ENCODE measurements around the gene GSPT1. TPM values are rescaled to one million over a fixed set of nuclear protein-coding genes. Genes with fewer than 3 reads are reported as not detected.

GSPT1 gene
- total and polyA plus RNA-seq, 9 of the 15 experiments (the other 6 are each of a cell fraction or from before 2014, with no cell fraction given), result 63.8 to 269 (median 148) TPM

GRCh38 chr16:11833951-11834695 is 81.6 kb downstream of the GSPT1 start:
- no peak for TF ChIP-seq ELK3 (CRISPR knock-in tag; IDR thresholded peaks at IDR 0.05)
- no peak for TF ChIP-seq ZNF146 (CRISPR knock-in tag; IDR thresholded peaks at IDR 0.05; ENCODE audit: unreplicated experiment)
- TF ChIP-seq CEBPB (tag; IDR thresholded peaks at IDR 0.05), result peak; percentile 74
- no peak for TF ChIP-seq ZNF583 (CRISPR knock-in tag; IDR thresholded peaks at IDR 0.05)
- TF ChIP-seq MEF2A (IDR thresholded peaks at IDR 0.05; ENCODE audit: control insufficient read depth, low read depth, low read length), result peak; percentile 43; the same call in 1 of the 2 replicates
- TF ChIP-seq CEBPG (CRISPR knock-in tag; IDR thresholded peaks at IDR 0.05), result no peak
- TF ChIP-seq CEBPG (tag; conservative IDR thresholded peaks at IDR 0.05 in 1 of 2, IDR thresholded peaks at IDR 0.05 in 1 of 2), result peak; percentile 55 to 69; a peak in 3 of 4 replicates
- no peak for TF ChIP-seq SMARCA5 (IDR thresholded peaks at IDR 0.05)
- no peak for TF ChIP-seq CUX1 (CRISPR knock-in tag; IDR thresholded peaks at IDR 0.05)
- TF ChIP-seq TRIM24 (IDR thresholded peaks at IDR 0.05), result peak in 1 of 2 experiments; percentile 12; a peak in 1 of 4 replicates
- TF ChIP-seq, protein P1, sequence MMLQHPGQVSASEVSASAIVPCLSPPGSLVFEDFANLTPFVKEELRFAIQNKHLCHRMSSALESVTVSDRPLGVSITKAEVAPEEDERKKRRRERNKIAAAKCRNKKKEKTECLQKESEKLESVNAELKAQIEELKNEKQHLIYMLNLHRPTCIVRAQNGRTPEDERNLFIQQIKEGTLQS (IDR thresholded peaks at IDR 0.05), result peak; percentile 38
- TF ChIP-seq, protein P1 (CRISPR knock-in tag; conservative IDR thresholded peaks at IDR 0.05), result no peak
- WGBS (ENCODE audit: insufficient coverage, low coverage, missing lambda C conversion rate), result 25% methylated on average over 6 of the region's 6 CpGs
- H3K4me1 ChIP-seq (replicated peaks in 1 of 2; ENCODE audit: control insufficient read depth in 2 of 2, insufficient read depth in 2 of 2, low read length in 2 of 2), result peaks cover 0 to 6% of the 10 kb centered on the region in 2 experiments; a peak in 3 of 5 replicates
- ChIA-PET CTCF (ENCODE audit: low intra/inter-chr PET ratio) (no interaction called here), POLR2A (interaction anchor here (0.7 to 5.5 kb wide), 4 partner anchors 9 to 36 kb away, joined by 3 to 31 read pairs (median 4); no protein-coding TSS in a partner anchor)
- no peak overlapping the region for H3K27ac ChIP-seq (ENCODE audit: extremely low read depth, low read depth, low read length)
- no peak for ATAC-seq
- H3K9ac ChIP-seq (ENCODE audit: insufficient read depth in 1 of 2, low read depth in 2 of 2, low read length in 2 of 2), result no peak overlapping the region
- no peaks in the 10 kb centered on the region for H3K9me3 ChIP-seq (replicated peaks; ENCODE audit: control insufficient read depth, insufficient read depth, low read depth, low read length)
- H3K79me2 ChIP-seq (ENCODE audit: control insufficient read depth, insufficient read depth, low read length), result no peaks in the 10 kb centered on the region
- no TSS peak for BruUV-seq (replicated peaks)
- peaks cover 15% of the 10 kb centered on the region for H4K20me1 ChIP-seq (replicated peaks; ENCODE audit: control insufficient read depth, insufficient read depth, low read length)
- H3K4me2 ChIP-seq (ENCODE audit: insufficient read depth, low read length), result no peak overlapping the region
- in situ Hi-C loops (cut with MboI), result no loop called here
- H3K9me1 ChIP-seq (ENCODE audit: control insufficient read depth, insufficient read depth, low read length), result no peaks in the 10 kb centered on the region
- no peak overlapping the region for H3K4me3 ChIP-seq
- no peak for DNase-seq (ENCODE audit: extremely low read depth in 1 of 4, low spot score in 3 of 4)
- no peak overlapping the region for H2AFZ ChIP-seq (ENCODE audit: low read depth, low read length)
- intact Hi-C loops (cut with micrococcal nuclease), result no loop called here
- no peaks in the 10 kb centered on the region for H3K27me3 ChIP-seq (ENCODE audit: control insufficient read depth in 2 of 2, insufficient read depth in 2 of 2, low read length in 2 of 2)
- H3K36me3 ChIP-seq (ENCODE audit: control insufficient read depth, insufficient read depth, low read length), result peaks cover 31% of the 10 kb centered on the region
- peak; percentile 35 for FAIRE-seq

All from K562 (cell line).